Fibroblast of pulmonary artery (primary cell): ENCODE data around the gene CCDC120.
A peak's percentile ranks its signal among the peaks of the same experiment; 100 is the strongest.

Experiments used
- DNase-seq: peaks from one replicate; pipeline ENCODE4 v3.0.0-alpha.2; 2010; ENCODE audit warnings: low read depth
- H3K4me3 ChIP-seq: replicated peaks from 2 replicates; pipeline ENCODE4 v1.5.1; 2011; ENCODE audit warnings: low read depth, mild to moderate bottlenecking, control low read depth, low read length, moderate library complexity
- TF ChIP-seq, protein P1 (sequence below): IDR thresholded peaks from 2 replicates; pipeline ENCODE4 v1.5.1; 2011; ENCODE audit warnings: mild to moderate bottlenecking, control low read depth, low read length, inconsistent platforms; ENCODE audit errors: missing control alignments

Gene CCDC120

DNA sequence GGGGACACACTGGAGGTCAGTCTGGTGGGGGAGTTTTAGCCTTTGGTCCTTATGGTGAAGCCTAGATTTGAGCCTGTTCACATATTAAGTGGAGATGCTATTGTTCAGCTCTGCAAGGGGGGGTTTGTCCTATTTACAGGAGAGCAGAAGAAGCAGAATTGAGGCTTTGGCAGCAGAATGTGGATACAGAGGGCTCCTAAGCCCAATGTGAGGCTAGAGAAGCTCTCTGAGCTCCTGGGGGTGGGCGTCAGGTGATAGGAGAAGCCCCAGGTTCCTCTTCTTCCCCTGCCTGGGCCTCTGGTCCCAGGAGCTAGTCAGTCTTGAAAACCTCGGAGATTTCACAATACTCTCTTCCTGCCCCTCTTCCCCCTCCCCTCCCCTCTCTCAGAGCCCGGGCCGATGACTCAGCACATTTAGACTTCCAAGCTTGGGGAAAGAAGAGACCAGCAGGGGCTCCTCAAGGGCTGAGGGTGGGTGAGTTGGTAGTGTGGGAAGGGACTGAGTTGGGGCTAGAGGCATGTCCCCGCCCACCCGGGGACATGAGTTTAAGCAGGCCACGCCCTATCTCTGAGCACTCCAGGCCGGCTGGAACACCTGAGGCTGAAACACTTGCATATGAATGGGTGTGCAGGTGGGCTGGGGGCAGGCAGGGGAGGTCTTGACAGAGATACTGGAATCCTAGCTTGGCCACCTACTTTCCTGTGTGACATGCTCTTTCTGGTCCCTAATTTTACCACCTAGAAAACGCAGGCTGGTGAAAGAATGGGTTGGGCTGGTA, 19.0 kb upstream of the CCDC120 start:
- TF ChIP-seq, protein P1, sequence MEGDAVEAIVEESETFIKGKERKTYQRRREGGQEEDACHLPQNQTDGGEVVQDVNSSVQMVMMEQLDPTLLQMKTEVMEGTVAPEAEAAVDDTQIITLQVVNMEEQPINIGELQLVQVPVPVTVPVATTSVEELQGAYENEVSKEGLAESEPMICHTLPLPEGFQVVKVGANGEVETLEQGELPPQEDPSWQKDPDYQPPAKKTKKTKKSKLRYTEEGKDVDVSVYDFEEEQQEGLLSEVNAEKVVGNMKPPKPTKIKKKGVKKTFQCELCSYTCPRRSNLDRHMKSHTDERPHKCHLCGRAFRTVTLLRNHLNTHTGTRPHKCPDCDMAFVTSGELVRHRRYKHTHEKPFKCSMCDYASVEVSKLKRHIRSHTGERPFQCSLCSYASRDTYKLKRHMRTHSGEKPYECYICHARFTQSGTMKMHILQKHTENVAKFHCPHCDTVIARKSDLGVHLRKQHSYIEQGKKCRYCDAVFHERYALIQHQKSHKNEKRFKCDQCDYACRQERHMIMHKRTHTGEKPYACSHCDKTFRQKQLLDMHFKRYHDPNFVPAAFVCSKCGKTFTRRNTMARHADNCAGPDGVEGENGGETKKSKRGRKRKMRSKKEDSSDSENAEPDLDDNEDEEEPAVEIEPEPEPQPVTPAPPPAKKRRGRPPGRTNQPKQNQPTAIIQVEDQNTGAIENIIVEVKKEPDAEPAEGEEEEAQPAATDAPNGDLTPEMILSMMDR = no peak
- H3K4me3 ChIP-seq = peak overlapping the region; percentile 68
- peak; percentile 94 for DNase-seq

DNA sequence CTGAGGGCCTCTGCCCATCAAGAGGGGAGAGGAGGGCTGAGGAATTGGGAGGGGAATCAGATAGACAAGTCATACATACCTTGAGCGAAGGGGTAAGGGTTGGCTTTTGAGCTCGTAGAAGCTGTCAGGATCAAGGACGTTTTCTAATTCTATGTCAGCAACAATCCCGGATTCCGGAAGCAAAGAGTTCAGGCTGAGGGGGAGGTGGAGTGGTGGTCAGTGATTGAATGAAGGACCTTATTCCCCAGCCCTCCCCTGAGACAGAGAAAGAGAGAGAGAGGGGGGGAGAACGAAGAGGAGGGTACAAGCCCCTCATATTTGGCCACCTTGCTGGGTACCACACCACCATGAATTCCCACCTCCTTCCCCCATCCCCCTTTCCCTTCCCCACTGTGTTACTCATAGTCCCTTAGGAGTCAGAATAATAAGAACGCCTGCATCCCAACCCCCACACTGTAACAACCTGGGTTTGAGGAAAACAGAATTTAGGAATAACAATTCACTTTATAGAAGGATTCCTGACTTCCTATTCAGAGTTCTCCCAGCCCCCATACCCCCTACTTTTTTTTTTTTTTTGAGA, 18.3 kb upstream of the CCDC120 start:
- TF ChIP-seq, protein P1 = no peak
- peak overlapping the region; percentile 68 for H3K4me3 ChIP-seq

DNA sequence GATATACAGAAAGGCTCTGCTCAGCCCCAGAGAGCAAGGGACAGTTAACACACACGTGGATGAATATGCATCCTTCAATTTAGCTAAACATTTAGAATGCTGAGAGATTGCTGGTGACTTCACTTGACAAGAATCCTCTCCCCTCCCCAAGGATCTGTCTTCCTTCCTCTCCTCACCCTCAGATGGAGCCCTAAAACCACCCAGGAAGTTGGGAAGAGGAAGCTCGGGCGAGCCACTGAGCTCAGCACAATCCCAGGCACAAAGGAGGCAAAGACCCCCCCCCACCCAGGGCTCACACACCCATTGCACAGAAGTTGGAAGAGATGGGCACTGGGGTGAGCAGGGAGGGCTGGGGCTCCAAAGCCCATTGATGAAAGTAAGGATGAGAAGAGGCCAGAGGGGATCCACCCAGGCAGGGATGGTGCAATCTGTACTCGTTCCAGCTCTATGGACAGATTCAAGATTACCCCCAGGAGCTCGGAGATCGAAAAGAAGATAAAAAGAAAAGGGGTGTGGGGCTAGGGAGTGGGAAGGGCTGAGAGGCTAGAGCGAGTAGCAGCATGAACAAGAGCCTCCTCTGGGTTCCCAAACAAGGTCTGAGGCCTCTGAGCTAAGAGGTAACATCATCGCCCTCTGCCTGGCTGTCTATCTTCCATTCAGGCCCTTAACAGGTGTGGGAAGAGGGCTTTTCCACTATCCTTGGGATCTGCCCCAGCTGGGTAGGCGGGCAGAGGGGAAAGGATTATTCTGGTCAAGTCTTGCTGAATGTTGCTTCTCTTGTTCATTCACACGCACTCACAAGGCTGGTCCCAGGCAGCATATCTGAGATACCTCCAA, 16.8 kb upstream of the CCDC120 start:
- peak; percentile 52 for DNase-seq
- H3K4me3 ChIP-seq = peak overlapping the region; percentile 68
- TF ChIP-seq, protein P1 = no peak

More for the DNA sequence above, 18.3 kb upstream of the CCDC120 start:
- peak; percentile 26 for DNase-seq

DNA sequence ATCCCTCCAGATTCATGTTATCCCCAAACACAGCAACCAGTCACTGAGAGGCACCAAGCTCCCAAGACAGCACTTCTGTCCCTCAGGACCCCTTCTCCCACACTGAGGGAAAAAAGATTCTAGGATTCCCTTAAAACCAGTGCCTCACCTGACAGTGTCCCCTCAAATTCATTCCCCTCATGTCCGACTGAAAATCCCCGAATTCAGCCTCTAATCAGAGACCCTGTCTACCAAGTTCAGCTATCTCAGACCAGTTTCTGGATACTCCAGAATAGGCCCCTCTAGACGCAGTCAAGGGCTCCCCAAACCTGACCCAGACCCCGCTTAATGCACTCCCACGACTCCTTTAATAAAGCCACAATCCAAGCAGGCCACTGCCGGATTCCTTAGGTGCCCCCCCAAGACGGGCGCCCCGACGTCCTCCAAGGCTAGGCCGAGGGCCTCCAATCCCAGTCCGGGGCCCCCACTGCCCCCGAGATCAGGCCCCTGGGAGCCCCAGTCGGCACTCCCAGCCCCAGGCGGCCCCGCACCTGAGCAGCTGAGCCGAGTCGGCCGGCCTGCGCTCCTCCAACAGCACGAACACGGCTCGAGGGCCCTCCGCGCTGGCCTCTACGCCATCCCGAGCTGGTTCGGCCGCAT, 16.1 kb upstream of the CCDC120 start:
- TF ChIP-seq, protein P1 = no peak
- peak overlapping the region; percentile 68 for H3K4me3 ChIP-seq
- DNase-seq = no peak

DNA sequence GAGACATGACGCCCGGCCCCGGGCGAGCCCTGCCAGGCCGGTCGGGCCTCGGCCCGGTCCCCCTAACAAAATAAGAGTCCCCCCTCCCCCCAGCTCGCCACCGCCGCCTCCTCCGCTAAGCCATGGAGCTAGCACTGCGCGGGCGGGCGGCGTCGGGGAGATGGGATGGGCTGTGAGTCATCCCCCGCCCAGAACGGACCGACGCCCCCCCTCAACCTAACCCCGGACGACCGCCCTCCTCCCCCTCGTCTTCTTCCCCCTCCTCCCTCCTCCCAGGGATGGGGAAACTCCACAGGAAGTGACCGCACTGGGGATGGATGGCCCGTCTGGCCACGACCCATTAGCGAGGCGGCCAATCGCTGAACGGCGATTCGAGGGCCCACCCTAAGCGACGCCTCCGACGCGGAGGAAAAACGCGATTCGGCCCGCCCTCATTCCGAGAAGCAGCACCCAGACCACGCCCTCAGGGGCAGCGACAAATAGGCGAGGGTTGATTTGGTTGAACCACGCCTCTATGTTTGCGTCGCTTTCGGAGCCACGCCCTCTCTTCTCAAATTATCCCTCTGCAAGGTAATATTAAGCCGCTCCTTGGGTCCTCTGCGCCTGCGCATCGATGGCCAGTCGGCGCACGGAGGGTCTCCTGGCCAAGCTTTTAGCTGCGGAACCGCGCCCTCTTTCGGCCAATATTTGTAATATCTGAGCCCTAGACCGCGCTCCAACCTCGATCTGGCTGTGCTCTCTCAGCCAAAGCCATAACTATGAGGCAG, 15.4 kb upstream of the CCDC120 start, which contains the start of gene TFE3:
TSS of gene TFE3 (minus strand) at position 138 of the 767 bp plus-strand sequence. CDS start at position 7, 131 bp downstream.
- peak; percentile 99 for DNase-seq
- H3K4me3 ChIP-seq = peak within 1 kb of the TSS; percentile 68
- TF ChIP-seq, protein P1 = peak; percentile 47

DNA sequence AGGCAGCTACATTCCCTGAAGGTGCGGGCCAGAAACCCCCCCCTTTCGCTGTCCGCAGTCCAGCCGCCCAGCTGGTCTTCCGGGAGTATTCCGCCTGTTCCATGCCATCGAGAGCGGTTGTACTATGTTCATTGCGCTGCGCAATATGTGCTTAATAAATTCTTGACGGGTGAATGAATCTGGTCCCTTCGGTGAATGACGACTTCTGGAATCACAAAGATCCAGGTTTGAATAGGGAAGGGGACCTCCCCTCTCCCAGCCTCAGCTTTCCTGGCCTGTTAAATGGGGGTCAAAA, 14.9 kb upstream of the CCDC120 start:
- TF ChIP-seq, protein P1 = no peak
- no peak overlapping the region for H3K4me3 ChIP-seq
- DNase-seq = no peak
